ENCODE measurements around the gene DCP1B.
"Not testable (repeated sequence)": the region's sequence is repeated elsewhere in the genome, so short reads cannot be mapped to it uniquely, and the experiment has no call there.

DCP1B gene

DNA sequence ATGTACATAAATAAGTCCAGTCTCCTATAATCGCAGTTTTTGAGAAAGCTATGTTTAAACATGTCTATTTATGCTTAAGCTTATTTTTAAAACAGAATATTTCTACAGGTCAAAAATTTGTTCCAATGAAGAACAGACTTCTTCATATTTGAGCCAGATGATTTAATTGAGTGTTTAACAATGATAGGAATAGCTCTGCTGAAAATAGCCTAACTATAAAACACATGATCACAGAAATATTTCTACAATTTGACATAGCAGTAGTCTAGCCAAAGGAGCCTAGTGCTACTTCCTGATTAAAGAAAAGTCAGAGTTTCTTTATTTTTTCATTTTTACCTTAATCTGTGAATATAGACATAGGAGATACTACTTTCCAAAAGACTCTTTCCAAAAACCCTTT, 29.4 kb downstream of the DCP1B start:
- no peak for DNase-seq

DNA sequence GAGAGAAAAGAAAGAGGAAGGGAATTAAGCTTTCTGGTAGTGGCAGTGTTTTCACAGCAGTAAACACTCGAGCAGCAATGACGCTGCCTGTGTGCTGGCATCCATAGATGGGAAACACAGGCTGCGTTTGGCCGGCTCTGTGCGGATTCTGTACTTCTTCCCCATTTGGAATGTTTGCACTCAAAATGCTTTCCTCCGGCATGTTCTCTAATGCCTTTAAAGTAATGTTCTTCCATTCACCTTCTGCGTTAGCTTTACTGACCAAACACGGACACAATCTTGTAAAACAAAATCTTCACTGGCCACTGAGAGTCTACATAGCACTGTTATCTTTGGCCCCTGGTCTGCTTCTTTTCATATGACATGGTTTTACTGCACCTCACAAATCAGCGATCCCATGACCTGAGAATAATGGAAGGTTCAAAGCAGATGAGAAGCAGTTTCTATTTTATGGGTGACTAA, 31.4 kb downstream of the DCP1B start:
- no peak for DNase-seq

DNA sequence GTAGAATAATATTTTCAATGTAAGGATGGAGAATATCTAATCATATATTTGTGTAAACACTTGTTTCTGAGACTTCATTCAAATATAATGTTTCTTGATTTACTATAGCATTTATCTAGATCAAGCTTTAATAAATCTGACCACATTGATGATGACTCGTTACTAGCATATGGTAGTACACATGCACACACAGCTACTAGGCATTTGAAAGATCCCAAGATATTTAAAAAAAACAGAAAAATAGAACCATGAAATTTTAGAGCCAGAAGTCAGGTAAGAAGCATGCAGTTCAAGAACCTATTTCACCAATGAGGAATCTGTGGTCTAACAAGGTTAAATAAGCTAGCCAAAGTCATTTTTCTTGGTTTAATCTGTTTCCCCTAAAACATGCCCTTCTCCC, 32.0 kb downstream of the DCP1B start:
- no peak for DNase-seq

DNA sequence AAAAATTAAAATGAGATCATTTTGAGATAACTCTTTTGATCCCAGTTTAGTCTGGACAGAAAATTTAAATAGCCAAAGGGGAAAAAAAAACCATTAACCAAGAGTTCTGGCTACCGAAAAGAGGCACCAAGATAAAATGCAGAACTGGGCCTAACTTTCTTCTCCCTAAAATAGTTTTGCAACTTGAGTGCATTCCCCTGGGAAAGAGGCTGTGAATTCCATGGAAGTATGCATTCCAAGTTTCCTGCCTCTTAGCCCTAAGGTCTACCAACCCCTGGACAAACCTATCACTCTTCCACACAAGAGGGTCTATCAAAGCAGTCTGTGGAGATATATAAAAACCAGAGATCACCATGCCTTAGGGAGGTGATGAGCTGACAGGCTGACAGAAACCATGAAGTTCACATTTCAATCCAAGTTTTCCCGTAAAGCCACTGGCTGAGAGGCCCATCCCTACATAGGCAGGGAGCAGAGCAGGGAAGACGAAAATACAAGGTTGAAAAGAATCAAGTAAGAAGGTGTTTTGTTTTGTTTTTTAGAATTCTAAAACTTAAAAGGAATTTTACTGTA, 33.8 kb downstream of the DCP1B start:
- no peak for DNase-seq

DNA sequence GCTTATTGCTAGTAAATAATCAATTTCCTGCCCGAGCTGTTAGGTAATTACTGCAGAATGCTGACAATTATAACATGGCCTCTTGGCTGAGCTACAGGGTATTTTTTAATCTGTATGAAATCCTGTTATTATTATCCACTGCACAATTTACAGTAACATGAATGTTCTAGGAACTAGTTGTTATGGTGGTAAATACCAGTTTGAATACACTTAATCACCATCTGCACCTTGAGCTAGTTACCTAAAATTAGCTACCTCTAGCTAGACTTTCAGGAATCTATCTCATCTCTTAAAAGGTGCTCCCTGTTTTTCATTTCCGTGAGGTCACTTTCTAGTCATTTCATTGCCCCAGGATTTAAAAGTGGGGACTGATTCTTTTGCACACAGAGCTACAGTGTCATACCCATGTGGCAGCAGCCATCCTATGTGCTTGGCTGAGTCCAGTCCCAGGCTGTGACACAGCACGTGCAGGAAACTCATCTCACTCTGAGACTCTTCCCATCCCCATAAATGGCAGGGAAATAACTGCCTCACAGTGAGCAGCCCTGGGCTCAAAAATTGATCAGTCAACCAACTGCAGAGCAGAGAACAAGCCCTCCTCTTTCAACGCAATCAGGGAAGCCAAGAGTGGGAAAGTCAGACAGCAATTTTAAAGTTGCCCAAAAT, 37.6 kb downstream of the DCP1B start:
- DNase-seq: no peak

DNA sequence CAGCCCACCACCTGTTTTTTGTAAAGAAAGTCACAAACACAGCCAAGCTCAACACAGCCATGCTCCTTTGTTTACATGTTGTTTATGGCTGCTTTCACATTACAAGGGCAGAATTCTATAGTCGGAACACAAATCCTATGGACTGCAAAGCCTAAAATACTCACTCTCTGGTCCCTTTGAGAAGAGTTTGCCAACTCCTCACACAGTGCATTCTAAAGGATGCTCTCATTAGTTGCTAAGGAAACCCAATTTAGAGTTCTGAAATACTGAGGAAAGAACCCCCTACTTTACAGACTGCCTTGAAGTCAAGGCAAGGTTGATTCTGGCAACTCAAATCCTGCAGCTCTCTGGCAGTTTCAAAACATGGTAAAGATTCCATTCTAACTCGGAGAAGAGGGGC, 38.3 kb downstream of the DCP1B start:
- DNase-seq: no peak

DNA sequence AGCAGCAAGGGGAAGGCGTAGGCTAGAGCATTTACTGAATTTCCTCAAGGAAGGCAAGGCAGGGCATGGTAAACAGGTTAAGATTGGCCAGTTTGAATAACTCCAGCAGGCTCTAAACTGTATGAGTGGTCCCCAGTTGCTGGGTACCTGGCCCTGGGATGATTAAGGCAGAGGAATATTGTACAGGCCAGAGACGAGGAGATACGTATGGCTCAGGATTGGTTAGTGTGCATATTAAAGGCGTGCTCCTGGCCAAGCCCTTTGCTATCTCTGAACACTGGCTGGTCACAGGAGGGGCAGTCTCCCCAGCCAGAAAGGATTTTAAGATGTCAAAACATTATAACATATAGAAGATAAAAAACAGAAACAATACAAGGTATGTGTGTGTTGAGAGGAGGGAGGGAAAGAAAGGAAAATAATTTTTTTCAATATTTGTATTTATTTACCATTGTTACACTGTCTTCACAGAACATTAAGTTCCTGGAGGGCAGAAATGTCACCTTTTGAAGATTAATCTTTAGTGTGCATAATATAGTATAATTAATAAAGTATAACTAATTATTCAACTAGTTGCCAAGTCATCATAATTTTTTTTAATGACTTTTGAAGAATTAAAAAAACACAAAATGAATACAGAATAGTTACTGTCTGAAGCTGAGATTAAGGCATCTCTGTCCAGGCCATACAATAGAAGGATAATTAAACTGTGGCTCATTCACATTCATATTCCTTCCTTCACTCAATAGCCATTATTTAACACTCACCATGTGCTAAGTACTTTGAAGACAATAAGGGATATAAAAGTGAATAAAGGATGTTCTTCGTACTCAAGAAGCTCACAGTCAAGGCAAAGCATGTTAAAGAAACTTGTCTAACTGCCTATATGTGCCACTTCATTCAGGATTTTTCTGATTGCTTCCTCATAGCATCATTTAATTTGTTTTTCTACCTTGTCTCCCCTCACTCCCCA, 41.9 kb downstream of the DCP1B start:
- no peak for DNase-seq

DNA sequence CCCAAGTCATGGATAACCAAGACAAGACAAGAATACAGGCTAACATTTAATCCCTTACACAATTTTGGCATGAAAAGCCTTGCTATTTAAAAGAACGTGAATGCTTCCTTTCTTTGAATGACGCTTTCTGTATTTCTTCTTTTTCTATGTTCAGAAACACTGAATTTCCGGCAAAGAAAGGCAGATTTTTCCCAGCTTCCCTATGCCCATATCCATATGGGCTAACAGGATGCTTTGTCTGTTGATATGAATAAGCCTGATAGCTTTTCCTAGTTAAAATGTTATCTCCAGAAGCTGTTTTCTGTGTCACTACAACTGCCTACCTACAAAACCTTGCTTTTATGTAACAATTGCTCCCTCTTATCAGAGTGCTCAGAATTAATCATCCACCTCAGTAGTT, 47.5 kb downstream of the DCP1B start:
- no peak for DNase-seq

DNA sequence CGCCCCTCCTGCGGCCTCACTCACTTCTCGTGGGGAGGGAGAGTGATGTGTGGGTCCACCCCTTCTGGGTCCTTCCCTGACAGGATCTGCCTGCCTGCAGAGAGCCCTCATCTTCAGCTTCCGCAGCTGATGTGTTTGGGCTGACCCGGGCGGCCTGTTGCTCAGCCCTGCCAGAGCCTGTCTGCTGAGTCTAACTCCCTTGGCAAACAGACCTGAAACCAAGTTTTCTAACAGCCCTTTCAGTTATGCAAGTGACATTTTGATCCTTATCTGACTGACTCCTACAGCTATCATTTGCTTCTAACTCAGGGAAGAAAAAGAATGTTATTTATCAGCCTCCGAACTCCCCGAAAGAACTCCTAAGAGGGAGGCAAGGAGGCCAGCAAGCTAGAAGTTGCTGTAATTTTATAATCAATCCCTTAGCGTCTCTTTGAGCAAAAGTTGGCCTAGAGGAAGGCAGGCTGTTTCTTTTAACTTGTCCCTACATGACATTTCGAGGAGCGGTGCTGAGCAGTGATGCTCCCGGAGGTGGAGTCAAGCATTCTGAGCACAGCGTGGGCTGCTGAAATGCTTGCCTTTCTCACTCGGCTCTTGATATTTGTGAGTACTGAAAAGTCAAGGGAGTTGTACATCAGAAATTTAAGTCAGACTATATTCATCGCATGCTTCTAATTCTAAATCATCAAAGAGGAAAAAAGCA, 54.3 kb downstream of the DCP1B start:
- no peak for DNase-seq

DNA sequence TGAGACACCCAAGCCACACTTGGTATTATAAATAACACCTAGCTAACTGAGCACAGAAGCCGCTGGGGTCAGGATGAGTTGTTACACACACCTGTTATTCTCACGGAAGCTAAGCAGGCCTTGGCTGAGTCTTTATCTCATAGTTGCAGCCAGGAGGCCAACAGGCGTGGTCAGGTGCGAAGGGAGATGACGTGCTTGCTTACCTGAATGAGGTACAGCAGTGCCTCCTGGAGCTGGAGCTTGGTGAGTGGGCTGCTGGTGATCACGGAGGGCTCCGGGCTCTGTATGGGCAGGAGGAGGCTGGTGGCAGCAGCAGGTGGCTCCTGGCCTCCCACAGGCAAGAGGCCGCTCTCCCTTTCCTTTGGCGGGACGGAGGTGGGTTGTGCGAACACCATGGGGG, 55.4 kb downstream of the DCP1B start:
- no peak for DNase-seq

DNA sequence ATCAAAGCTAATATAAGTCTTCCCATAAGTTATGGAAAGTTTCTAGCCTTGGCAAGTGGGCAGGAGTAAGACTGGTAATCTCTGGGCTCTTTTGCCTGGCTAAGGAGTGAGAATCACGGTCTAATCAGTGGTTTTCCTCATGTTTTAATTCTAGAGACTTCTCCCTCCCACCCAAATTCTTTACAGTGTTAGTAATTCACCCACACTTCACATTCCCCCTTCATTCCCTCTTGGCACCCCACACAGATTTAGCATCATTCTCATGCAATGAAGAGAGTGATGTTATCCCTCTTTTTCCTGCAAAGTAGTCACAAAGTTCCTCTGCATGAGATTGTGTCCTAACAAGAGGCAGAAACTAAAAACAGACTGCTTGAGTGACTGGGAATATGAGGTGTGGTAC, 57.2 kb downstream of the DCP1B start:
- DNase-seq: no peak

DNA sequence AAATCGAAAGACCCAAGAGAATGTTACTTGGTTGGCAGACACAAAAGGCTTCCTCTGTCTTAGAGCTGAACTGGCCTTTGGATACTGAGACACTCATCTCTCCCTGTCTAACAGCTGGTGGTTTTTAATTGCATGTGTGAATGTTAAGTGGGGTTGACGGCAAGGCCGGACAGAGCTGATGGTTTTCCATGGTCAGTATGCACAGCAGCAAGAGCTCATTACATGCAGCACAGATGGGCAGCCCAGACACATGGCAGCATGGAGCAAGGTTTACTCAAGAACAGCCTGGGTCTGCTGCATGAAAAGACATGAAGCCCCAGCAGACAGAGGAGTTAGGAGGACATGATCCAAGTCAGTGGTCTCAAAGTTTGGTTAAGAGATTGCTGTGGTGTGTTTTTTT, 58.0 kb downstream of the DCP1B start:
- no peak for DNase-seq

DNA sequence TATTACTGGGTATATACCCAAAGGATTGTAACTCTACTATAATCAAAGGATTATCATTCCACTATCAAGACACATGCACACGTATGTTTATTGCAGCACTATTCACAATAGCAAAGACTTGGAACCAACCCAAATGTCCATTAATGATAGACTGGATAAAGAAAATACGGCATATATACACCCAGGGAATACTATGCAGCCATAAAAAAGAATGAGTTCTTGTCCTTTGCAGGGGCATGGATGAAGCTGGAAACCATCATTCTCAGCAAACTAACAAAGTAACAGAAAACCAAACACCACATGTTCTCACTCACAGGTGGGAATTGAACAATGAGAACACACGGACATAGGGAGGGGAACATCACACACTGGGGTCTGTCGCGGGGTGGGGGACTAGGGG, 58.8 kb downstream of the DCP1B start:
- DNase-seq: not testable (repeated sequence)

DNA sequence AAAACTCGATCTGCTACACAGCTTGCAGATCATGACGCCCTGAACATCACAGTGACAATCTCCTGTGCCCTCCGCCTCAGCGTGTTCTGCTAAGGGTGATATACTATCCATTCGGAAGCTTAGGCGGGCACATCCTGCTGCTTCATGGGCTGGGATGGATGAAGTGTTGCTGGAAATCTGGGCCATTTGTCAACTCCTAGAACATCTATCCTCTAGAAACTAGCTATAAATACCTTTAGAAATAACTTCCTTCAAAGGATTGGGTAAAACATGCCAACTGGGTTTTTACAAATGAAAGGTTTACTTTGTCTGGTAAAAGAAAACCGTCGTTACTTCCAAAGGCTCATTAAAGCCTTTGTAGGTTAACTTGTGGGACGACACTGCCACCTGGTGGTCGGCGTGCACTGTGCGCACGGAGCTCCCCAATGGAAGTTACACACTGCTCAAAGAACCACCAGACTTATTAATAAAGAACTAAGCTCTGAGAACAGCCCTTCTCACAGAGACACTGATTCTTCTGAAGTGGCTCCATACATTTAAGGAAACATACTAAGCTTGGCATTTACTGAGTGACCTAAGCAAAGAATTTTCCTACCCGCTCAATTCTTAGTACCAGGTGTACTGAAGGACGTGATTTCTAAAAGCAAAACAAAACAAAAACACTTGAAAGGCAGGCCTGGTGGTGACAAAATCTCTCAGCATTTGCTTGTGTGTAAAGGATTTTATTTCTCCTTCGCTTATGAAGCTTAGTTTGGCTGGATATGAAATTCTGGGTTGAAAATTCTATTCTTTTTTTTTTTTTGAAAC, 64.3 kb downstream of the DCP1B start:
- peak; percentile 56 for DNase-seq

DNA sequence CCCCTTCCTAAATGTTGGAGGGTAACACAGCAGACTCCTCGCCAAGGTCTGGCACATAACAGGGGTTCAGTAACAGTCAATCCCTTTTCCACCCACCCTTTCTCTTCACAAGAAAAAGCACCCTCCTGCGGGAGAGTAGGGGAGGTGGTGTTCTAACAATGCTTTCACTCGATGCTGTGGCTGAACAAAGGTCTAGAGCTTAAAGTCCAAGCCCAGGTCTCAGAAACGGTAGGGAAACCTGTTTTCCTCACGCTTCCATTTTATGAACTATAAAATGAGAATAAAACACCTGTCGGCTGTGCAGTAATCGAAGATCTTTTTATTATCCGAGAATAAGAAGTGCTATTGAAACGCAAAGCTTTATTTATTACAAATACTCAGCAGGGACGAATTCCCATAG, 64.9 kb downstream of the DCP1B start:
- no peak for DNase-seq

DNA sequence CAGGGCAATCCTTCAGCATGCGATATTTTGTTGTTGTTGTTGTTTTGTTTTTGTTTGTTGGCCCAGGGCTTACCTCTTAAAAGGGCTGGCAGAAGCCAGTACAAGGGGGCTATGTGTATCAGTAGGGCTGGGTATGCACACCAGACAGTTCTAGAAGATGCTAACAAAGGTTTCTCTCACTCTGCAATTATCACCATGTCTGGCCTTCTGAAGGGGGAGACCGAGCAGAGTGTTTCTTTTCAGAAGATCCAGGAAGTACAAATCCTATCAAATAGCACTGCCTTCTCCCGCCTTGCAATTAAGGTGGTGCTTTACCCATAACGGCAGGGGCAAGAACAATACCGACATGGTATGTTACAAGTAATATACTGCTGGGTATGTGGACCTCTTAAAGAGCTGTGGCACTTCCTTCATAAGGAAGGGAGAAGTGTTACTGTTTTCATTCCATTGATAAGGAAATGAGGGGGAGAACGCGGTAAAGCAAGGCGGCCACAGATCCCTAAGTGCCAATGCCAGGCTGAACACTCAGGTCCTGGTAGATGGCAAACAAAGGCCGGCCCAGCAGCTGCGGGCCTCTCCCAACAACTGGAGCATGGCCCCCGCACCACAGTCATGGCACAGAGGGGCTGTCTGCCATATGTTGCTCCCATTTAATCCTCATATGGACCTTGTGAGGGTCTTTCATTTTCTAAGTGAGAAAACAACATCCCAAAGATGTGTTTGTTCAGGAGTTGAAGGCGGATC, 66.6 kb downstream of the DCP1B start:
- DNase-seq: no peak

DNA sequence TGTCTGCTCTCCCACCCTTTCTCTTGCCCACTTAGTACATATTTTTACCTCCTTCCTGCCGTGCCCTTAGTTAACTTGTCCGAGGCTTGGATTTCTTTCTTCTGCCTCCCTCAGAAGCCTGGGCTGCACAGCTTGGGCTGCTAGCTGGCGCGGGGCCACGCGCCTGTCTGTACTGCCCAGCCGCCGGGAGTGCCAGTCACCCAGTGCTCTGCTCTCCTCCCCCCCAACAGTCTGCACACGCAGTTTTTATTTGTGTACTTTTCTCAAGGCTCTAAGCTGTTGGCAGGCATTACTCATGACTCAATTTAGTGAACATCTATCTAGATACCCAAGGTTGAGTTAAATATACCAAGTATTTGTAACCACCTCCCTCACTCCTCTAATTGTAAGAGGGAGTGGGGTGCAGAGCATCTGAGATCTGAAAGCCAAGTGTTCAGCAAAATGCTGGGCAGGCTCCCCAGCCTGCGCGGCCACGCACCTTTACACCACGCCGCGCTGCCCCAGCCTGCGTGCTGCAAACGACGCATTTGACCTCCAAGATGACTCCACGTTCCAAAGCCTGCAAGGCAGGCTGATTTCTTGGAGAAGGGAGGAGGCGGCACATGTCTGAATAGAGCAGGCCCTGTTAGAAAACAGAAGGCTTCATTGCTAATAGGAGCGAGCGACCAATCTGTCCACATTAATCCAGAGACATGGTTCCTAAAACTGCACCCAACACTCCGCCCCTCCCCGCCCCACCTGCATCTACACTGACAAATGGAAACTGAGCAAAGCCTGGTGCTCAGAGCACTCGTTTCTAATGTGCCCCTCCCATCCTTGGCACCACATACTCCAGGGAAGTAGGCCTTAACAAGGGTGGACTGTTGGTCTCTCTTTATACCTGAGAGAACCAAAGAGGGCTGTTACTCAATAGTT, 67.6 kb downstream of the DCP1B start:
- no peak for DNase-seq

DNA sequence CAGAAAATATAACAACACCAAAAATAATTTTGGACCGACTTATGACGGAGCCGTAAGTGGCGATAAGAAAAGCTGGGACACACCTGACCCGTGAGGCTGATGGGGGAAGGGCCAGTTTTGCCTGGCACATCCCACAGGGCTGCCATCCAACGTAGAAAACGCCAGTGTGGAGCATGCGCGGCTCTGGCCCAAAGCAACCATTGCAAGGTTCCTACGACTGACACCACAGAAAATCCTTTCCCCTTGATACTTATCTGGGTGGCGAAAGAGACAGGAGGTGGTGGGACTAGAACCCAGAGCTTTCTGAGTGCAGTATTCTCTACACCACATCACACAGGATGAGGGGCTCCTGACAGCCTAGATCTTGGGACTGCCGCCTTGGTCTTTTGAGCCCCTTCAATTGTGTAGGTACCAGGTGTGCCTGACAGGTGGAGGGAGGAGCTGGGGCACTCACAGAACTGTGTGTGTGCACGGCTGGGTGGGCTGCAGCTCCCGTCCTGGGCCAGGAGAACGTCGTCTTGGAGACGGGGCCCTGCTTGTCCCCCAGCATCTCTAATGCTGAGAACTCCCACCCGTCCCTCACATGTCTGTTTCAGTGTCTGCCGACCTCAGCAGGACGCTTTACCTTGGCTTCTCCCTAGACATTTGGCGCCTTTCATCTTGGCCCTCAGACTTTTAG, 68.4 kb downstream of the DCP1B start:
- DNase-seq: no peak

DNA sequence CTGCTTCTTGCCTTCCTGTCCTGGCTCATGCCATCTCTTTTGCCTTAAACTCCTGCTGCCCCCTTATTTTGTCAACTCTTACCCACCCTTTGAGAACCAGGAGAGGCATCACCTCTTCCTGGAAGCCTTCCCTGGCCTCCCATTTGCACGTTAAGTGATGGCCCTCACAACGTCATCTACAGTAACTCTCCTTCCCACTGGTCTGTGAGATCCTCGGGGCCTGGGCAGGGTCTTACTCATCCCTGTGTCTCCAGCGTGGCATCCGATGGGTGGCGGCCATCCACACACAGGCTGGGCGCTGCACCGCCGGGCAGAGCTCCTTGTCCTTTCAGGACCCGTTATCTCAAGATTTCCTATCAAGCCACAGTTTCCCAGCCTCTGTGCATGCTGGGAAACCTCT, 69.0 kb downstream of the DCP1B start:
- no peak for DNase-seq

DNA sequence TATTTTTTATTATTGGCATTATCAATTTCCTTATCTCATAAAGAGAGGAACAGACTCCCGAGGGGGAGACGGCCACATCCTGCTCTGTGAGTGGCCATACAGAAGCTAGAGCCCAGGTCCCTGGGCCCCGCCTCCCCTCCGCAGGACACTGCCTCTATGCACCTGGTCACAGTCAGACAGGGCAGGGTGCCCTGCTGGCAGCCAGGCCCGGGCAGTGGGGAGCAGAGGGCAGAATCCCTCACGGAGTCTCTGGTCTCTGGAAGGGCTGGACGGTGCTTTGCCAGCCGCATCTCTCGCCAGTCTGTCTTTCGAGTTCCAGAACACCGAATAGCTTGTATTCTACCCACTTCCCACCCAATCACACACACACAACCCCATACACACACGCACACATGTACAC, 69.4 kb downstream of the DCP1B start:
- no peak for DNase-seq

All from NCI-H2029 treated with DMSO at 0.1 percent for 48 hours (cell line).